Stimulated activated CD4-positive, alpha-beta T cell treated with anti-CD3 and anti-CD28 coated beads, Interleukin-15, amount 100 ng/mL, for 48 hours (primary cell): ENCODE measurements around the gene CFHR3.
"Not testable (repeated sequence)": the region's sequence is repeated elsewhere in the genome, so short reads cannot be mapped to it uniquely, and the experiment has no call there.

Source experiments
- DNase-seq, 2 donors: peaks; one replicate each; pipeline ENCODE4 v3.0.0-alpha.2; 2020; ENCODE audit warnings: low read depth in 2 of 2

CFHR3 gene

DNA sequence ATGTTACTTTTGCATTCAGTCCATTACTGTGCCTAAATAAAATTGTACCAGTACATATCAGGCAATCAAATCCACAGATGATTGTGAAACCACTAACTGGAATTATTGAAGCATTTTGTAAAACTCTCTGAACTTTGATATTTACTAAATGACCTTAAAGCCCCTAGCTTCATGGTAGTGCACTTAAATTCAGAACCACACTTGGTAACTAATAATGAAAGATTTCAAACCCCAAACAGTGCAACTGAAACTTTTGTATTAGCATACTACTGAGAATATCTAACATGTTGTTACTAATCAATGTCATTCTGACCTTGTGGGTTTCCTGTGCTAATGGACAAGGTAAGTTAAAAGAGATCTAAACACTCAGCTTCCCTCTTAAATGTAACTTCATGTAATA lies at the start of gene CFHR3:
Gene CFHR3, plus strand, starts transcription at position 238 of the 400 bp plus-strand sequence. Its CDS starts 47 bp downstream, at position 285.
- DNase-seq = no peak

- DNase-seq = no peak
Observed at GRCh38 chr1:196732526-196732925, 42.1 kb upstream of the CFHR3 start.

- no peak for DNase-seq
Observed at GRCh38 chr1:196733091-196733970, 41.3 kb upstream of the CFHR3 start.

DNA sequence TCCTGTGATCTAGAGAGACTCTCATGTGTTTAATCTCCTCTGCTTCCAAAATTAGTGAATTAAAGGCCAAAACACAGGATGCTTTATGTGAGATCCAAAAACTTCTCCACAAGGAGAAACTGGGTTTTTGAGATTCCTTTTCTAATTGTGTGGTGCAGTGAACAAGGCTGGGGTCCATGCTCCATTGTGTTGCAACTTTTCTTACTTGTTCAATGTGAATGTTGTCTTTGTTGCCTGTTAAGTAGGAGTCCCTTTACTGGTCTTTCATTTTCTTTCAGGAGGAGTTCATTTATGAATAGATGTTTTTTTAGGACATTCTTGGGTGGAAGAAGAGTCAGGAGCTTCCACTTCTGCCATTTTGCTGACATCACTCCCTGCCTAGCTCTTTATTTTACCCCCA lies 40.6 kb upstream of the CFHR3 start:
- no peak for DNase-seq

DNA sequence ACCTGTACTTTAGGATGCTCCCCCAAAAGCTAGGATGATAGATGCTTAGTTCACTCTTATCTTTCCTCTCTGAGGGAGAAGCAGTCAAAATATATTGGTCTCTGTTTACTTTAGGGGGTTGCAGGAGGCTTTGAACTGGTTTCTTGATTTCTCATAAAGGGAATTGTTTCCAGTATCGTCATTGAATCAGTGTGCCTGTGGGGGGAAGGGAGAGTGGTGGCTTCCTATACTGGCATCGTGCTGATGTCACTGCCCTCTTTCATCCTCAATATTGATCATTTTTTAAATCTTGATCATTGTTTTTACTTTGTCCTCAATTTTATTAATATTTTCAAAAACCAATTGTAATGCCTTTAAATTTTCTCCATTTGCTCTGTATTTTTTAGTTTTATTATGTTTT lies 40.2 kb upstream of the CFHR3 start:
- no peak for DNase-seq

- DNase-seq = no peak
Observed at GRCh38 chr1:196738730-196739129, 35.9 kb upstream of the CFHR3 start.

DNA sequence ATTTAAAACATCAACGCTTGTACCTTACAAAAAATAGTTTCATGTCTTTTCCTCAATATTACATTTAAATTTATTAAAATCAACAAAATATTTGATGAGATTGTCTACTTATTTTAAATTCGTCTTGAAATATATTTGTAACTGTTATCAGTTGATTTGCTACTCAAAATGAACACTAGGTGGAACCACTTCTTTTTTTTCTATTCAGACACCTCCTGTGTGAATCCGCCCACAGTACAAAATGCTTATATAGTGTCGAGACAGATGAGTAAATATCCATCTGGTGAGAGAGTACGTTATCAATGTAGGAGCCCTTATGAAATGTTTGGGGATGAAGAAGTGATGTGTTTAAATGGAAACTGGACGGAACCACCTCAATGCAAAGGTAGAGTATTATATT lies 31.4 kb upstream of the CFHR3 start:
- DNase-seq = not testable (repeated sequence)

DNA sequence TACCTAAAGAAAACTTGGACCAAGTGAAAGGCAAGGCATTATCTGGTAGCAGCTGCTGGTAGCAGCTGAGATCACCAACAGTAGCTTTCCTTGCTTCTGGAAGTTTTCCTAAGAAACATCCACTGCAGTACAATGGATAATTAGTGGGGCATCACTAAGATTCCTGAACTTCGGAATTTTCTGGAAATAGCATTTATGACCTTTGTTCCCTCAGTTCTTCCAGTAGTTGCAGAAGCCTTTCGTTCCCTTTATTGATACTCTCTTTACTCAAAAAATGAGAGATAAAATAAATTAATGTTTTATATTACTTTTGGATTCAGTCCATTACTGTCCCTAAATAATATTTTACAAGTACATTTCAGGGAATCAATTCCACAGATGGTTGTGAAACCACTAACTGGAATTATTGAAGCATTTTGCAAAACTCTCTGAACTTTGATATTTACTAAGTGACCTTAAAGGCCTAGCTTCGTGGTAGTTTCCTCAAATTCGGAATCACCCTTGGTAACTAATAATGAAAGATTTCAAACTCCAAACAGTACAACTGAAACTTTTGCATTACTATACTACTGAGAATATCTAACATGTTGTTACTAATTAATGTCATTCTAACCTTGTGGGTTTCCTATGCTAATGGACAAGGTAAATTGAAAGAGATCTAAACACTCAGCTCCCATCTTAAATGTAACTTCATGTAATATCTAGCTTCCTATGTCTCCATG lies 9.5 kb upstream of the CFHR3 start:
- not testable (repeated sequence) for DNase-seq

- not testable (repeated sequence) for DNase-seq
Observed at GRCh38 chr1:196769823-196770222, 4.8 kb upstream of the CFHR3 start.

DNA sequence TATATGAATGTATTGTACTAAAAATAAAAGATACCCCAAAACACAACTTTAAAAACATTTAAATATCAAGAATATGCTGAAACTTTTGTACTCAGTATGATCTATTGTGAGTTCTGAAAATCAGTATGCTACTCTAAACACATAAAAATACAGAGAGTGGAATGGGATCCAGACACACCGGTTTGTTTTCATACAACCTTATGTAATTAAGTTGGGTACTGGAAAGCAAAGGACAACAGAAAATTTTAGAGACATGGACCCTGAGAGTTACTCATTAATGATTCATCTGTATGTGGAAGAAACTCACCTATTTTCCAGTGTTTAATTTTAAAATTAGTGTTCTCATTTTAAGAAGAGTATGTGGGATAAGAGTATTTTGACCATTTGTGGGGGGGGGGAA lies 927 bp upstream of the CFHR3 start:
- DNase-seq = no peak

GRCh38 chr1:196774175-196774574 lies 465 bp upstream of the CFHR3 start:
- no peak for DNase-seq

DNA sequence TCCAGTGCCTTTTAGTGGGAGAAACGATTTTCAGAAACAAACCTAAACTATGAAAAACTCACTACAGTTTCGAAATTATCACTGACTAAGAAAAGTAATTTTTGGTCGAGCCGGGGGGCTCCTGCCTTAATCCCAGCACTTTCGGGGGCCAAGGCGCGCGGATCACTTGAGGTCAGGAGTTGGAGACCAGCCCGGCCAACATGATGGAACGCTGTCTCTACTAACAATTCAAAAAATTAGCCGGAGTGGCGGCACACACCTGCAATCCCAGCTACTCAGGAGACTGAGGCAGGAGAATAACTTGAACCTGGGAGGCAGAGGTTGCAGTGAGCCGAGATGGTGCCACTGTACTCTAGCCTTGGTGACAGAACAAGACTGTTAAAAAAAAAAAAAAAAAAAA lies 3.0 kb downstream of the CFHR3 start:
- no peak for DNase-seq

- no peak for DNase-seq
Observed at GRCh38 chr1:196779093-196779492, 4.5 kb downstream of the CFHR3 start.

DNA sequence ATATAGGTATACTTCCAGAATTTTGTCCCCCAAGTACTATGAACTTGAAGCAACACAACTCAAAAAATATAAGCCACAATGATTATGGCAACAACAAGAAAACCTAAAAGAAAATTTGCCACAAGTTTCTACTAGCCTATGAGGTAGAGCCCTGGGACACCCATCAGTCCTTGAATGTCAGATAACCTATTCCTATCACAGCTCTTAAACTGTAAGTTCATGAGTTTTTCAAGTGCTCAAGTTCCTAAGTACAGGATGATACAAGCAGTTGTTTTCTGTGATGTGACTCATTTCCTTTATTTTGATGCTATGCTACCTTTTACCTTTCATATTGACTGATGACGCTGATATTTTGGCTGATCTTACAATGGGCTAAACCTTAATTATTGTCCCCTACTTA lies 16.6 kb downstream of the CFHR3 start:
- not testable (repeated sequence) for DNase-seq

GRCh38 chr1:196794103-196794502 lies 19.5 kb downstream of the CFHR3 start:
- DNase-seq = not testable (repeated sequence)

DNA sequence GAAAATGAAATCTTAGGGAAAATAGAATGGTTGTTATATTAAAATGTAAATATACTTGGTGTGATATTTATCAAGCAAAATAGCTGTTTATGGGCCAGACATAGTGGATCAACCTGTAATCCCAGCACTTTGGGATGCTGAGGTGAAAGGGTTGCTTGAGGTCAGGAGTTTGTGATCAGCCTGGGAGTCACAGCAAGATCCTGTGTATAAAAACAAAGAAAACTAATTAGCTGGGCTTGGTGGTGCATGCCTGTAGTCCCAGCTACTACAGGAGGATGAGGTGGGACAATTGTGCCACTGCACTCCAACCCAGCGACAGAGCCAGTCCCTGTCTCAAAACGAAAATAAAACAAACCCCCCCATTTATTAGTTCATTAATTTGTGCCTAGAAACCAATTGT lies 23.3 kb downstream of the CFHR3 start:
- DNase-seq = no peak

DNA sequence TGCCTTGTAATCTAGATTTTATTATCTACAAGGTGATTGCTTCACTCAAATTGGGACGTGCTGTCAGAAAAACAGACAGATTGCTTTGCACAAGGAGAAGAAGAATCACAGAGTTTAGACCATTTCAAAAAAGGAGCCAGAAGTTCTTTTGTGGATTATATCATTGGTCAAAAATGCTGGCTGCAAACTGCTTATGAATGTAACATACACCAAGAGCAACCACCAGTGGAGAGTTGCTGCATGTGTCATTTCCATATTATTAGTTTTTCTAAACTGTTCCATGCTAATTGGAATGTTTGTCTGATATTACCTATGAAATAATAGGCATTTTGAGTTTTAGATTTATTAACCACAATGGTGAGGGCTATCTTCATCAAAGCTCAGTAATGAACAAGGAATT lies 27.3 kb downstream of the CFHR3 start:
- DNase-seq = not testable (repeated sequence)

DNA sequence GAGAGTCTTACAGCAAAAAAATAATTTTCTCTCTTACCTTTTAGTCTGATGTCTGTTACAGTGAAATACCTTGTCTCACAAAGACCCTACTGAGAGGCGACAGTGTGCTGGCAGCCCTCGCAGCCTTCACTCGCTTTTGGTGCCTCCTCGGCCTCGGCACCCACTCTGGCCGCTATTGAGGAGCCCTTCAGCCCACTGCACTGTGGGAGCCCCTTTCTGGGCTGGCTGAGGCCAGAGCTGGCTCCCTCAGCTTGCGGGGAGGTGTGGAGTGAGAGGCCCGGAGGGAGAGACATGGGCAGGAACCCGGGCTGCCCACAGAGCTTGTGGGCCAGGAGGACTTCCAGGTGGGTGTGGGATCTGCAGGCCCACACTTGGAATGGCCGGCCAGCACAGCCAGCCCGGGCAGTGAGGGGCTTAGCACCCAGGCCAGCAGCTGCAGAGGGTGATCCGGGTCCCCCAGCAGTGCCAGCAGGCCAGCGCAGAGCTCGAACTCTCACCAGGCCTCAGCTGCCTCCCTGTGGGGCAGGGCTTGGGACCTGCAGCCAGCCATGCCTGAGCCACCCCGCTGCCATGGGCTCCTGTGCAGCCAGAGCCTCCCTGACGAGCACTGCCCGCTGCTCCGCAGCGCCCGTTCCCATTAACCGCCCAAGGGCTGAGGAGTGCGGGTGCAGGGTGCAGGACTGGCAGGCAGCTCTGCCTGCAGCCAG lies 34.0 kb downstream of the CFHR3 start:
- DNase-seq = no peak

GRCh38 chr1:196817442-196817841 lies 42.8 kb downstream of the CFHR3 start:
- not testable (repeated sequence) for DNase-seq

DNA sequence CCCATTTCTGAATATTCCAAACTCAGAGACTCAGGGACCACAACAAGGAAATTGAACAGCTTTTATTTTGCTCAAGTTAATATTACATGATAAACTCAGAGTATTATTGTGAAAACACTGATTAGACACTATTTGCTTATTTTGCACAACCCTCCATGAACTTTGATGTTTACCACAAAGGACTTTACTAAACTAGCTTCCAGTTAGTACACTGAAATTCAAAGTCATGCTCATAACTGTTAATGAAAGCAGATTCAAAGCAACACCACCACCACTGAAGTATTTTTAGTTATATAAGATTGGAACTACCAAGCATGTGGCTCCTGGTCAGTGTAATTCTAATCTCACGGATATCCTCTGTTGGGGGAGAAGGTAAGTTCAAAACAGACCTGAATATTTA lies 44.9 kb downstream of the CFHR3 start, which contains the start of gene CFHR1:
Gene CFHR1, plus strand, starts transcription at position 201 of the 400 bp plus-strand sequence. Its CDS starts 114 bp downstream, at position 315.
- DNase-seq = not testable (repeated sequence)

DNA sequence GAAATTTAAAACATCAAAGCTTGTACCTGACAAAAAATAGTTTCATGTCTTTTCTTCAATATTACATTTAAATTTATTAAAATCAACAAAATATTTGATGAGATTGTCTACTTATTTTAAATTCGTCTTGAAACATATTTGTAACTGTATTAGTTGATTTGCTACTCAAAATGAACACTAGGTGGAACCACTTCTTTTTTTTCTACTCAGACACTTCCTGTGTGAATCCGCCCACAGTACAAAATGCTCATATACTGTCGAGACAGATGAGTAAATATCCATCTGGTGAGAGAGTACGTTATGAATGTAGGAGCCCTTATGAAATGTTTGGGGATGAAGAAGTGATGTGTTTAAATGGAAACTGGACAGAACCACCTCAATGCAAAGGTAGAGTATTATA lies 53.2 kb downstream of the CFHR3 start:
- DNase-seq = not testable (repeated sequence)
